H1 (cell line): ENCODE results near the gene CDIPT. TPM values are rescaled to one million over a fixed set of nuclear protein-coding genes. Genes with fewer than 3 reads are reported as not detected.

ENCODE experiments used
- ASH2L ChIP-seq: fragments of 200-600, 300-600 bp; sonication (generic); IDR thresholded peaks from one replicate; pipeline ENCODE4 v1.7.1; 2017; ENCODE audit warnings: low read length
- BCL11A ChIP-seq, 2 experiments: IDR thresholded peaks; one replicate each; pipeline ENCODE4 v1.6.1; 2011; ENCODE audit warnings: low read depth in 2 of 2, low read length in 2 of 2, mild to moderate bottlenecking in 2 of 2
- CHD1 ChIP-seq: IDR thresholded peaks from 2 replicates; pipeline ENCODE4 v1.6.1; 2012; ENCODE audit warnings: low read depth, low read length, improper control_type of control experiment
- CREB1 ChIP-seq: IDR thresholded peaks from 2 replicates; pipeline ENCODE4 v1.6.1; 2012; ENCODE audit warnings: inconsistent platforms
- EGR1 ChIP-seq: IDR thresholded peaks from 2 replicates; pipeline ENCODE4 v1.6.1; 2011; ENCODE audit warnings: low read depth, low read length, borderline replicate concordance
- HDAC2 ChIP-seq, 2 experiments: fragments of 300-600 bp in 1 of 2; sonication (generic) in 1 of 2; IDR thresholded peaks; 2 replicates each; pipeline ENCODE4 v1.6.1; 2011 to 2012; ENCODE audit warnings: low read depth in 2 of 2, low read length in 2 of 2, mild to moderate bottlenecking in 2 of 2, moderate library complexity in 2 of 2, borderline replicate concordance in 1 of 2, inconsistent platforms in 1 of 2
- MAX ChIP-seq: IDR thresholded peaks from 2 replicates; pipeline ENCODE4 v1.6.1; 2012; ENCODE audit warnings: inconsistent platforms
- SIN3A ChIP-seq, 2 experiments: IDR thresholded peaks in 1 of 2; conservative IDR thresholded peaks in 1 of 2; 2 replicates each; pipeline ENCODE4 v1.6.1; 2011 to 2012; ENCODE audit warnings: low read length in 2 of 2, improper control_type of control experiment in 1 of 2, low read depth in 1 of 2, mild to moderate bottlenecking in 1 of 2
- polyA plus RNA-seq, 7 experiments: library from polyadenylated mRNA; depleted of rRNA in 3 of 7; stranded (reverse) in 5 of 7; unstranded in 2 of 7; fragments of >200 nt in 5 of 7; fragments of 200-250 nt in 2 of 7; gene quantifications; 1 replicate in 5 of 7; 2 replicates in 1 of 7; 4 replicates in 1 of 7; pipeline versions ENCODE4 v1.2.1 to v1.2.3, GENCODE V29; 2011 to 2013; ENCODE audit warnings: missing spikeins in 2 of 7, mixed read lengths in 2 of 7
- total RNA-seq: library from RNA; stranded (reverse); fragmentation: NEBNext Ultra II Directional; extraction: Animal tissue kit (Norgen Biotek cat#: 25700); gene quantifications from 2 replicates; pipeline ENCODE4 v1.2.1, GENCODE V29; 2021

The CDIPT gene
- total and polyA plus RNA-seq, 2 of the 8 experiments (the other 6 are each of a cell fraction or from before 2014, with no cell fraction given) = 69.2 to 140 TPM

- no peak; the same call in 1 of the 2 replicates for TF ChIP-seq CREB1
- TF ChIP-seq CHD1 = no peak
- TF ChIP-seq ASH2L = no peak
- 0 out of 4 replicates have a peak, but pooled peaks of 1 of the 2 experiments have one; percentile 16 for TF ChIP-seq SIN3A (conservative IDR thresholded peaks at IDR 0.05 in 1 of 2, IDR thresholded peaks at IDR 0.05 in 1 of 2; ENCODE audit: low read depth in 1 of 2, low read length in 2 of 2)
- no peak for TF ChIP-seq BCL11A (IDR thresholded peaks at IDR 0.05; ENCODE audit: low read depth in 2 of 2, low read length in 2 of 2)
- no peak for TF ChIP-seq HDAC2 (IDR thresholded peaks at IDR 0.05; ENCODE audit: borderline replicate concordance in 1 of 2, low read depth in 2 of 2, low read length in 2 of 2)
- TF ChIP-seq EGR1 = no peak
- peak; percentile 84 for TF ChIP-seq MAX
These were observed 49.1 kb downstream of the CDIPT start (continued) for GRCh38 chr16:29813644-29814562.
